Endodermal cell (in vitro differentiated cells): ENCODE data around the gene A4GNT. TPM values are rescaled to one million over a fixed set of nuclear protein-coding genes. Genes with fewer than 3 reads are reported as not detected.

Experiments used
- DNase-seq: peaks from one replicate; pipeline ENCODE4 v3.0.0-alpha.2; 2017
- H3K27ac ChIP-seq: 2 replicates; pipeline ENCODE4 v1.5.1; 2013; ENCODE audit warnings: mild to moderate bottlenecking, low read depth, low read length, moderate library complexity
- H3K27me3 ChIP-seq: 2 replicates; pipeline ENCODE4 v1.6.1; 2013; ENCODE audit warnings: mild to moderate bottlenecking, low read length, moderate library complexity; ENCODE audit not compliant: insufficient read depth, control insufficient read depth, poor library complexity, severe bottlenecking
- H3K36me3 ChIP-seq: 2 replicates; pipeline ENCODE4 v1.7.0; 2013; ENCODE audit warnings: mild to moderate bottlenecking, low read length, moderate library complexity; ENCODE audit not compliant: control insufficient read depth, insufficient read depth
- H3K4me1 ChIP-seq: one replicate; pipeline ENCODE4 v1.7.0; 2013; ENCODE audit warnings: low read length; ENCODE audit not compliant: control insufficient read depth, insufficient read depth
- H3K4me3 ChIP-seq: 2 replicates; pipeline ENCODE4 v1.5.1; 2013; ENCODE audit warnings: mild to moderate bottlenecking, low read length, moderate library complexity
- H3K9ac ChIP-seq: 2 replicates; pipeline ENCODE4 v1.6.1; 2013; ENCODE audit warnings: mild to moderate bottlenecking, low read length, moderate library complexity; ENCODE audit not compliant: poor library complexity, severe bottlenecking; ENCODE audit errors: extremely low read depth
- H3K9me3 ChIP-seq: 2 replicates; pipeline ENCODE4 v1.6.1; 2013; ENCODE audit warnings: mild to moderate bottlenecking, low read length, moderate library complexity; ENCODE audit not compliant: control insufficient read depth
- H3K27ac Mint-ChIP-seq: 2 replicates; pipeline ENCODE4 v1.8.0; 2020; ENCODE audit warnings: mixed read lengths
- H3K27me3 Mint-ChIP-seq: 2 replicates; pipeline ENCODE4 v1.8.0; 2021; ENCODE audit warnings: mild to moderate bottlenecking, mixed read lengths; ENCODE audit not compliant: insufficient read depth
- H3K36me3 Mint-ChIP-seq: 2 replicates; pipeline ENCODE4 v1.8.0; 2020; ENCODE audit warnings: low read depth, mixed read lengths
- H3K4me1 Mint-ChIP-seq: 2 replicates; pipeline ENCODE4 v1.8.0; 2020; ENCODE audit warnings: mixed read lengths
- H3K4me3 Mint-ChIP-seq: 2 replicates; pipeline ENCODE4 v1.8.0; 2020; ENCODE audit warnings: mild to moderate bottlenecking, moderate library complexity, mixed read lengths
- H3K9me3 Mint-ChIP-seq: 2 replicates; pipeline ENCODE4 v1.8.0; 2020; ENCODE audit warnings: mild to moderate bottlenecking, mixed read lengths
- CTCF ChIP-seq: fragments of 200-600 bp; sonication (generic); conservative IDR thresholded peaks from 2 replicates; pipeline ENCODE4 v1.5.0; 2021; ENCODE audit warnings: antibody characterized with exemption, mild to moderate bottlenecking
- WGBS, 2 experiments: methylation state at CpG; one replicate each; pipeline versions ENCODE4 v1.1.5 to v1.1.7; 2013; ENCODE audit warnings: missing lambda C conversion rate in 2 of 2, mixed read lengths in 1 of 2; ENCODE audit not compliant: insufficient coverage in 1 of 2, insufficient read length in 1 of 2; 5-methylcytosine and 5-hydroxymethylcytosine counted together
- total RNA-seq, 2 donors: library from RNA; stranded (reverse); fragmentation: NEBNext Ultra II Directional in 1 of 2; extraction: Animal tissue kit (Norgen Biotek cat#: 25700) in 1 of 2; gene quantifications; 2 replicates in 1 of 2; 3 replicates in 1 of 2; pipeline ENCODE4 v1.2.1, GENCODE V29; 2021

A4GNT gene
- total RNA-seq, 2 donors from 2014 or later = not detected

GRCh38 chr3:138112362-138112761 is 19.8 kb downstream of the A4GNT start:
- Histone ChIP-seq H3K27ac (no peak overlapping the region), H3K4me3 (no peak overlapping the region), H3K9ac (no peak overlapping the region), H3K36me3 (peaks cover 31% of the 10 kb centered on the region), H3K9me3 (peaks cover 3% of the 10 kb centered on the region), H3K27me3 (no peaks in the 10 kb centered on the region), H3K4me1 (no peaks in the 10 kb centered on the region)
- DNase-seq = no peak
- WGBS, 2 experiments = 89 to 92% methylated on average over 8 of the region's 8 CpGs
- Mint-ChIP-seq H3K4me3 (no peak overlapping the region), H3K27me3 (peaks cover 7% of the 10 kb centered on the region), H3K27ac (no peak overlapping the region), H3K9me3 (peaks cover 3% of the 10 kb centered on the region), H3K36me3 (peaks cover 26% of the 10 kb centered on the region), H3K4me1 (peaks cover 23% of the 10 kb centered on the region)
- TF ChIP-seq CTCF = no peak

GRCh38 chr3:138105598-138105997 is 26.6 kb downstream of the A4GNT start:
- Histone ChIP-seq H3K9ac (no peak overlapping the region), H3K27ac (no peak overlapping the region), H3K4me3 (no peak overlapping the region), H3K36me3 (peaks cover 56% of the 10 kb centered on the region), H3K4me1 (no peaks in the 10 kb centered on the region), H3K9me3 (no peaks in the 10 kb centered on the region), H3K27me3 (no peaks in the 10 kb centered on the region)
- no peaks in the 10 kb centered on the region for H3K4me1 Mint-ChIP-seq
- DNase-seq = no peak
- peaks cover 36% of the 10 kb centered on the region for H3K36me3 Mint-ChIP-seq
- H3K9me3 Mint-ChIP-seq = no peaks in the 10 kb centered on the region
- TF ChIP-seq CTCF = no peak
- no peak overlapping the region for H3K27ac Mint-ChIP-seq
- WGBS, 2 experiments = 92% methylated on average over 1 of the region's 1 CpG; no CpG with 5 or more reads in 1 of the 2 experiments
- peaks cover 2% of the 10 kb centered on the region for H3K27me3 Mint-ChIP-seq
- H3K4me3 Mint-ChIP-seq = no peak overlapping the region

GRCh38 chr3:138103466-138103865 is 28.7 kb downstream of the A4GNT start:
- Histone ChIP-seq H3K9ac (no peak overlapping the region), H3K36me3 (peaks cover 63% of the 10 kb centered on the region), H3K27ac (no peak overlapping the region), H3K9me3 (no peaks in the 10 kb centered on the region), H3K4me3 (no peak overlapping the region), H3K4me1 (no peaks in the 10 kb centered on the region), H3K27me3 (no peaks in the 10 kb centered on the region)
- Mint-ChIP-seq H3K36me3 (peaks cover 41% of the 10 kb centered on the region), H3K9me3 (no peaks in the 10 kb centered on the region), H3K4me1 (peaks cover 4% of the 10 kb centered on the region), H3K27ac (no peak overlapping the region), H3K27me3 (peaks cover 2% of the 10 kb centered on the region), H3K4me3 (no peak overlapping the region)
- no peak for DNase-seq
- TF ChIP-seq CTCF = no peak
- 96% methylated on average over 17 to 19 of the region's 19 CpGs for WGBS, 2 experiments
